K562 (cell line): ENCODE measurements around the gene CCDC201. TPM values are rescaled to one million over a fixed set of nuclear protein-coding genes. Genes with fewer than 3 reads are reported as not detected.

Experiments
- ATAC-seq: fragments of 200-7000 bp; cut with Tn5 transposase; 3 replicates; pipeline ENCODE4 v1.9.1; 2020; ENCODE audit warnings: moderate library complexity
- BruUV-seq: library from RNA; stranded (reverse); fragments of 400-500 nt; replicated peaks from 2 replicates; lab custom pipeline; 2021; lab: Mats Ljungman, UMichigan
- CTCF ChIA-PET: fragments of 300-600 bp; formaldehyde crosslinking; extraction: SDS; loops from one replicate; lab custom pipeline; 2021; ENCODE audit warnings: low intra/inter-chr PET ratio; lab: Yijun Ruan, JAX
- POLR2A ChIA-PET: fragments of 300-600, 350-650 bp; sonication (Branson Sonifier 250); formaldehyde crosslinking; extraction: SDS; loops from one replicate; lab custom pipeline; 2021; ENCODE audit warnings: antibody characterized with exemption, inconsistent platforms; lab: Yijun Ruan, JAX
- DNase-seq, 4 experiments: peaks; one replicate each; pipeline versions ENCODE4 v3.0.0 to v3.0.0-alpha.2; 2011 to 2018; ENCODE audit warnings: low spot score in 3 of 4, mixed read lengths in 3 of 4; ENCODE audit errors: extremely low read depth in 1 of 4
- FAIRE-seq: peaks from 2 replicates; lab custom pipeline; 2011; peaks lifted over from hg19 to GRCh38; lab: Jason Lieb, UNC
- H2AFZ ChIP-seq: 2 replicates; pipeline ENCODE4 v1.6.0; 2011; ENCODE audit warnings: low read depth, low read length, control low read depth, inconsistent platforms
- H3K27ac ChIP-seq: fragments of 200-600 bp; 3 replicates; pipeline ENCODE4 v1.8.0; 2011; ENCODE audit warnings: low read depth, mild to moderate bottlenecking, control low read depth, inconsistent platforms, low read length, moderate library complexity, mixed read lengths; ENCODE audit errors: extremely low read depth
- H3K27me3 ChIP-seq, 2 experiments: fragments of 300-600 bp in 1 of 2; 2 replicates in 1 of 2; 3 replicates in 1 of 2; pipeline versions ENCODE4 v1.6.0 to v1.8.0; 2011; ENCODE audit warnings: inconsistent platforms in 2 of 2, low read length in 2 of 2, mild to moderate bottlenecking in 1 of 2, mixed read lengths in 1 of 2, moderate library complexity in 1 of 2; ENCODE audit not compliant: control insufficient read depth in 2 of 2, insufficient read depth in 2 of 2
- H3K36me3 ChIP-seq: fragments of 300-600 bp; 3 replicates; pipeline ENCODE4 v1.8.0; 2011; ENCODE audit warnings: mild to moderate bottlenecking, low read length, inconsistent platforms; ENCODE audit not compliant: control insufficient read depth, insufficient read depth
- H3K4me1 ChIP-seq, 2 experiments: fragments of 200-600 bp in 1 of 2; replicated peaks in 1 of 2; 2 replicates in 1 of 2; 3 replicates in 1 of 2; pipeline versions ENCODE4 v1.5.1 to v1.8.0; 2011; ENCODE audit warnings: inconsistent platforms in 2 of 2, low read length in 2 of 2, mild to moderate bottlenecking in 1 of 2, mixed read lengths in 1 of 2, moderate library complexity in 1 of 2; ENCODE audit not compliant: control insufficient read depth in 2 of 2, insufficient read depth in 2 of 2
- H3K4me2 ChIP-seq: 2 replicates; pipeline ENCODE4 v1.6.1; 2011; ENCODE audit warnings: low read length, control low read depth, inconsistent platforms, mixed read lengths; ENCODE audit not compliant: insufficient read depth
- H3K4me3 ChIP-seq: fragments of 200-600 bp; sonication (generic), shearing (Covaris generic); 2 replicates; pipeline ENCODE4 v1.5.1; 2016; ENCODE audit warnings: control low read depth, inconsistent platforms
- H3K79me2 ChIP-seq: fragments of 200-600 bp; 3 replicates; pipeline ENCODE4 v1.8.0; 2011; ENCODE audit warnings: low read length, inconsistent platforms; ENCODE audit not compliant: control insufficient read depth, insufficient read depth
- H3K9ac ChIP-seq, 2 experiments: 2 replicates each; pipeline versions ENCODE4 v1.6.0 to v1.6.1; 2011; ENCODE audit warnings: low read depth in 2 of 2, low read length in 2 of 2, control low read depth in 1 of 2, inconsistent platforms in 1 of 2, mild to moderate bottlenecking in 1 of 2, mixed read lengths in 1 of 2; ENCODE audit not compliant: insufficient read depth in 1 of 2
- H3K9me1 ChIP-seq: one replicate; pipeline ENCODE4 v1.6.0; 2011; ENCODE audit warnings: inconsistent platforms, mild to moderate bottlenecking, low read length, moderate library complexity; ENCODE audit not compliant: control insufficient read depth, insufficient read depth
- H3K9me3 ChIP-seq: replicated peaks from 2 replicates; pipeline ENCODE4 v1.5.1; 2011; ENCODE audit warnings: low read depth, low read length, inconsistent platforms; ENCODE audit not compliant: control insufficient read depth, insufficient read depth
- H4K20me1 ChIP-seq: replicated peaks from 2 replicates; pipeline ENCODE4 v1.6.1; 2011; ENCODE audit warnings: low read length, inconsistent platforms, mixed read lengths; ENCODE audit not compliant: control insufficient read depth, insufficient read depth
- ATF1 ChIP-seq, 2 experiments: fragments of 450-650 bp in 1 of 2; IDR thresholded peaks; 2 replicates each; pipeline ENCODE4 v1.6.1; 2016; ENCODE audit warnings: missing compliant biosample characterization in 1 of 2, missing genetic modification characterization in 1 of 2
- CBX8 ChIP-seq: fragments of 200-600 bp; sonication (generic); IDR thresholded peaks from 2 replicates; pipeline ENCODE4 v1.6.1; 2012; ENCODE audit warnings: borderline replicate concordance, mixed run types, low read depth, mild to moderate bottlenecking, moderate library complexity, mixed read lengths, low read length, control low read depth, inconsistent platforms; ENCODE audit not compliant: poor library complexity, severe bottlenecking; ENCODE audit errors: extremely low read depth
- EP400 ChIP-seq: fragments of 450-650 bp; IDR thresholded peaks from 2 replicates; pipeline ENCODE4 v1.6.1; 2017; ENCODE audit warnings: antibody characterized with exemption, mild to moderate bottlenecking, moderate library complexity
- PTTG1 ChIP-seq: fragments of 450-650 bp; IDR thresholded peaks from 2 replicates; pipeline ENCODE4 v1.6.1; 2016; ENCODE audit warnings: low read depth, mild to moderate bottlenecking, missing genetic modification characterization, missing compliant biosample characterization
- RNF2 ChIP-seq: sonication (generic); IDR thresholded peaks from 2 replicates; pipeline ENCODE4 v1.6.1; 2016
- SMAD4 ChIP-seq: fragments of 250-450 bp; sonication (Bioruptor Pico); conservative IDR thresholded peaks from 2 replicates; pipeline ENCODE4 v1.8.0; 2021; ENCODE audit warnings: inconsistent platforms, mild to moderate bottlenecking, moderate library complexity
- WGBS: fragments of 100-300 bp; shearing (Covaris generic); methylation state at CpG from one replicate; pipeline ENCODE4 v1.1.6; 2016; ENCODE audit warnings: low coverage, mixed read lengths; ENCODE audit not compliant: insufficient coverage; ENCODE audit errors: missing lambda C conversion rate; 5-methylcytosine and 5-hydroxymethylcytosine counted together
- in situ Hi-C: fragments of 300-500 bp; cut with MboI; formaldehyde crosslinking; loops from 4 replicates; pipeline ENCODE4 v1.15.0; 2018; ENCODE audit warnings: inconsistent platforms, mixed read lengths
- intact Hi-C: fragments of 100-400 bp; cut with micrococcal nuclease; formaldehyde crosslinking; loops from 2 replicates; pipeline ENCODE4 v1.14.2; 2022
- polyA plus RNA-seq, 8 experiments: library from polyadenylated mRNA; depleted of rRNA in 4 of 8; stranded (reverse) in 5 of 8; unstranded in 3 of 8; fragments of >200 nt; fragmentation: Nextera tagmentation in 2 of 8; fragmentation: Illumina TruSeq in 1 of 8; extraction: Ambion mirVana in 2 of 8; extraction: Trizol in 1 of 8; gene quantifications; 2 replicates each; pipeline versions ENCODE4 v1.2.1 to v1.2.3, GENCODE V29; 2011 to 2014; ENCODE audit warnings: inconsistent platforms in 1 of 8, missing spikeins in 1 of 8
- total RNA-seq, 7 experiments: library from RNA; depleted of rRNA in 6 of 7; stranded (reverse); fragments of >200 nt in 6 of 7; fragmentation: Illumina TruSeq in 2 of 7; extraction: Trizol in 2 of 7; gene quantifications; 2 replicates each; pipeline versions ENCODE4 v1.2.1 to v1.2.3, GENCODE V29; 2011 to 2021; ENCODE audit warnings: low replicate concordance in 1 of 7
- TF ChIP-seq, protein P1 (sequence below): IDR thresholded peaks from 2 replicates; pipeline ENCODE4 v1.6.1; 2014; ENCODE audit warnings: antibody characterized with exemption
- TF ChIP-seq, protein P2 (sequence below): sonication (generic); formaldehyde crosslinking; IDR thresholded peaks from 2 replicates; pipeline ENCODE4 v1.8.0; 2022; ENCODE audit warnings: missing genetic modification reagents, mild to moderate bottlenecking, moderate library complexity, borderline replicate concordance
- TF ChIP-seq, protein P3 (sequence below): sonication (generic); formaldehyde crosslinking; IDR thresholded peaks from 2 replicates; pipeline ENCODE4 v1.8.1; 2023; ENCODE audit warnings: mild to moderate bottlenecking, missing genetic modification reagents
- TF ChIP-seq, protein P4 (sequence below): IDR thresholded peaks from 3 replicates; pipeline ENCODE4 v1.6.1; 2011; ENCODE audit warnings: borderline replicate concordance, mild to moderate bottlenecking; ENCODE audit not compliant: insufficient read length, insufficient read depth

CCDC201 gene
- total and polyA plus RNA-seq, 9 of the 15 experiments (the other 6 are each of a cell fraction or from before 2014, with no cell fraction given), result not detected

DNA sequence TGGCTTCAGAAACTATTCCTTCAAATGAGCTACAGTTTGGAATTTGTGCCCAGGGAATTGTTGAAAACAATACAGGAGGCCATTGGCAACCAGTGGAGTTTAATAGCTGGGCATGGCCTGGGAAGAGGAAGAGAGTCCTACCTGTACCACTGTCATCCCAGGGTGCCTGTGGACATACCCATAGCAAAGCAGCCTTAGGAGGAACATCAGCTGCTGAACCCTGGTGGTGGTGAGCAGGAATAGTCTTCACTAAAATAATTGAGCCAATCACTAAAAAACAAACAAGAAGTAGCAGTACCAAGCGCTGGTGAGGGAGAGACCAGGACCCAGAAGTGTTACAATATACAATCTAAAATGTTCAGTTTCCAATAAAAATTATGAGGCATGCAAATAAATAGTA lies 29.9 kb upstream of the CCDC201 start:
- intact Hi-C loops (no loop called here), in situ Hi-C loops (no loop called here)
- Histone ChIP-seq H2AFZ (no peak overlapping the region), H3K27ac (no peak overlapping the region), H3K27me3 (no peaks in the 10 kb centered on the region), H3K9ac (no peak overlapping the region), H3K9me1 (no peaks in the 10 kb centered on the region), H3K9me3 (no peaks in the 10 kb centered on the region), H3K36me3 (no peaks in the 10 kb centered on the region), H3K4me2 (no peak overlapping the region), H3K4me3 (no peak overlapping the region), H3K79me2 (no peaks in the 10 kb centered on the region), H3K4me1 (no peaks in the 10 kb centered on the region), H4K20me1 (no peaks in the 10 kb centered on the region)
- ChIA-PET POLR2A (no interaction called here), CTCF (no interaction called here)
- FAIRE-seq (no peak), DNase-seq (no peak), ATAC-seq (no peak)
- BruUV-seq, result no TSS peak
- 0% methylated on average over 1 of the region's 1 CpG for WGBS
- no peak for TF ChIP-seq SMAD4 (CRISPR knock-in tag)

DNA sequence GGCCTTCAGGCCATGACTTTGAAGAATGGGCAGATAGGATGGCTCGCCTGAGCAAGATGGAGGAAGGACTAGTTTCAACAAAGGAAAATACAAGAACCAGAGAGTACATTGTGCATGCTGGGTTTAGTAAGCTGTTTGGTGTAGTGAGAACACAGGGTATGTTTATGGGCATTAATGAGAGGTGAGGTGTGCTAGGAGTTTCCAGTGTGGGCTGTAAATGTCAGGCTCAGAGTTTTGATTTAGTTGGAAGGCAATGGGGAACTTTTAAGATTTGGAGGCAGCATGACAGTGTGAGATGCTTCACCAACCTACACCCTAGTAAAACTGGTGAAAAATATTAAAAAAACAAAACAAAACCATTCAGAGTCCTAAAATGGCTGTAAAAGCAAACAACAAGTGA lies 28.7 kb upstream of the CCDC201 start:
- Histone ChIP-seq H3K9ac (no peak overlapping the region), H3K27ac (no peak overlapping the region), H3K9me3 (no peaks in the 10 kb centered on the region), H4K20me1 (no peaks in the 10 kb centered on the region), H3K4me3 (no peak overlapping the region), H3K4me2 (no peak overlapping the region), H3K4me1 (no peaks in the 10 kb centered on the region), H3K27me3 (no peaks in the 10 kb centered on the region), H2AFZ (no peak overlapping the region), H3K9me1 (no peaks in the 10 kb centered on the region), H3K79me2 (no peaks in the 10 kb centered on the region), H3K36me3 (no peaks in the 10 kb centered on the region)
- in situ Hi-C loops (no loop called here), intact Hi-C loops (no loop called here)
- BruUV-seq, result no TSS peak
- POLR2A ChIA-PET, result interaction anchor here (0.6 kb wide), 1 partner anchor 1941 kb away, joined by 4 read pairs; no protein-coding TSS in a partner anchor
- FAIRE-seq (no peak), DNase-seq (no peak), ATAC-seq (no peak)
- 4% methylated on average over 1 of the region's 1 CpG for WGBS
- CTCF ChIA-PET, result no interaction called here
- no peak for TF ChIP-seq CBX8
- TF ChIP-seq RNF2, result no peak
- TF ChIP-seq, protein P1, sequence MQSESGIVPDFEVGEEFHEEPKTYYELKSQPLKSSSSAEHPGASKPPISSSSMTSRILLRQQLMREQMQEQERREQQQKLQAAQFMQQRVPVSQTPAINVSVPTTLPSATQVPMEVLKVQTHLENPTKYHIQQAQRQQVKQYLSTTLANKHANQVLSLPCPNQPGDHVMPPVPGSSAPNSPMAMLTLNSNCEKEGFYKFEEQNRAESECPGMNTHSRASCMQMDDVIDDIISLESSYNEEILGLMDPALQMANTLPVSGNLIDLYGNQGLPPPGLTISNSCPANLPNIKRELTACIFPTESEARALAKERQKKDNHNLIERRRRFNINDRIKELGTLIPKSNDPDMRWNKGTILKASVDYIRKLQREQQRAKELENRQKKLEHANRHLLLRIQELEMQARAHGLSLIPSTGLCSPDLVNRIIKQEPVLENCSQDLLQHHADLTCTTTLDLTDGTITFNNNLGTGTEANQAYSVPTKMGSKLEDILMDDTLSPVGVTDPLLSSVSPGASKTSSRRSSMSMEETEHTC, result no peak
- TF ChIP-seq PTTG1, result no peak
- TF ChIP-seq, protein P2, sequence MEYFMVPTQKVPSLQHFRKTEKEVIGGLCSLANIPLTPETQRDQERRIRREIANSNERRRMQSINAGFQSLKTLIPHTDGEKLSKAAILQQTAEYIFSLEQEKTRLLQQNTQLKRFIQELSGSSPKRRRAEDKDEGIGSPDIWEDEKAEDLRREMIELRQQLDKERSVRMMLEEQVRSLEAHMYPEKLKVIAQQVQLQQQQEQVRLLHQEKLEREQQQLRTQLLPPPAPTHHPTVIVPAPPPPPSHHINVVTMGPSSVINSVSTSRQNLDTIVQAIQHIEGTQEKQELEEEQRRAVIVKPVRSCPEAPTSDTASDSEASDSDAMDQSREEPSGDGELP, result no peak
- TF ChIP-seq EP400, result no peak
- TF ChIP-seq ATF1 (CRISPR knock-in tag; IDR thresholded peaks at IDR 0.05), result no peak
- no peak for TF ChIP-seq ATF1 (tag; IDR thresholded peaks at IDR 0.05)
- TF ChIP-seq, protein P3, sequence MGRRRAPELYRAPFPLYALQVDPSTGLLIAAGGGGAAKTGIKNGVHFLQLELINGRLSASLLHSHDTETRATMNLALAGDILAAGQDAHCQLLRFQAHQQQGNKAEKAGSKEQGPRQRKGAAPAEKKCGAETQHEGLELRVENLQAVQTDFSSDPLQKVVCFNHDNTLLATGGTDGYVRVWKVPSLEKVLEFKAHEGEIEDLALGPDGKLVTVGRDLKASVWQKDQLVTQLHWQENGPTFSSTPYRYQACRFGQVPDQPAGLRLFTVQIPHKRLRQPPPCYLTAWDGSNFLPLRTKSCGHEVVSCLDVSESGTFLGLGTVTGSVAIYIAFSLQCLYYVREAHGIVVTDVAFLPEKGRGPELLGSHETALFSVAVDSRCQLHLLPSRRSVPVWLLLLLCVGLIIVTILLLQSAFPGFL, result no peak
- TF ChIP-seq, protein P4, sequence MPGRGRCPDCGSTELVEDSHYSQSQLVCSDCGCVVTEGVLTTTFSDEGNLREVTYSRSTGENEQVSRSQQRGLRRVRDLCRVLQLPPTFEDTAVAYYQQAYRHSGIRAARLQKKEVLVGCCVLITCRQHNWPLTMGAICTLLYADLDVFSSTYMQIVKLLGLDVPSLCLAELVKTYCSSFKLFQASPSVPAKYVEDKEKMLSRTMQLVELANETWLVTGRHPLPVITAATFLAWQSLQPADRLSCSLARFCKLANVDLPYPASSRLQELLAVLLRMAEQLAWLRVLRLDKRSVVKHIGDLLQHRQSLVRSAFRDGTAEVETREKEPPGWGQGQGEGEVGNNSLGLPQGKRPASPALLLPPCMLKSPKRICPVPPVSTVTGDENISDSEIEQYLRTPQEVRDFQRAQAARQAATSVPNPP, result no peak
